Uterus (tissue), 4 donors: Measurements from ENCODE around the gene RAE1. TPM values are rescaled to one million over a fixed set of nuclear protein-coding genes. Genes with fewer than 3 reads are reported as not detected.

ENCODE experiments used
- DNase-seq, 2 donors: peaks; one replicate each; pipeline ENCODE4 v3.0.0-alpha.2; 2019 to 2020
- H3K27ac ChIP-seq, 2 donors: fragments of 200-600 bp; sonication (generic); 1 replicate in 1 of 2; 2 replicates in 1 of 2; pipeline ENCODE4 v1.5.1; 2016 to 2018
- H3K27me3 ChIP-seq, 2 donors: fragments of 200-600 bp; sonication (generic); one replicate each; pipeline ENCODE4 v1.5.1; 2018 to 2019; ENCODE audit warnings: control low read depth in 1 of 2
- H3K36me3 ChIP-seq, 2 donors: fragments of 200-600 bp; sonication (generic); one replicate each; pipeline ENCODE4 v1.5.1; 2019; ENCODE audit warnings: control low read depth in 1 of 2
- H3K4me1 ChIP-seq, 2 donors: fragments of 200-600 bp; sonication (generic); one replicate each; pipeline ENCODE4 v1.5.1; 2018 to 2019; ENCODE audit warnings: control low read depth in 1 of 2
- H3K4me3 ChIP-seq, 2 donors: fragments of 200-600 bp; sonication (generic); 1 replicate in 1 of 2; 2 replicates in 1 of 2; pipeline ENCODE4 v1.5.1; 2018 to 2019; ENCODE audit warnings: mild to moderate bottlenecking in 1 of 2
- H3K9me3 ChIP-seq, 2 donors: fragments of 200-600 bp; sonication (generic); one replicate each; pipeline ENCODE4 v1.5.1; 2019; ENCODE audit warnings: control low read depth in 1 of 2
- CTCF ChIP-seq, 4 experiments: fragments of 200-600 bp in 2 of 4; fragments of 450-650 bp in 2 of 4; sonication (generic) in 2 of 4; IDR thresholded peaks; one replicate each; pipeline ENCODE4 v1.5.1; 2016 to 2019; ENCODE audit warnings: antibody characterized with exemption in 4 of 4, mild to moderate bottlenecking in 2 of 4, moderate library complexity in 1 of 4
- POLR2A ChIP-seq, 2 donors: fragments of 450-650 bp; IDR thresholded peaks; one replicate each; pipeline ENCODE4 v1.6.1; 2016; ENCODE audit warnings: antibody characterized with exemption in 2 of 2, mild to moderate bottlenecking in 1 of 2, moderate library complexity in 1 of 2
- intact Hi-C: fragments of 100-400 bp; cut with DNase I; formaldehyde crosslinking; loops from one replicate; pipeline ENCODE4 v1.15.1; 2023; ENCODE audit warnings: low total_unique reads
- total RNA-seq, 4 donors: library from RNA; depleted of rRNA in 3 of 4; stranded (reverse); fragments of >200 nt in 3 of 4; gene quantifications; one replicate each; pipeline versions ENCODE4 v1.1.0 to v1.2.4, GENCODE V29; 2014 to 2023
- donor health status: DM: yes; HTN: yes; CAD: no.

RAE1 gene
- total RNA-seq, 4 donors from 2014 or later, result 23.4 to 72.0 (median 36.0) TPM

GRCh38 chr20:57409316-57409671, 58.2 kb downstream of the RAE1 start:
- no peaks in the 10 kb centered on the region for H3K27me3 ChIP-seq
- no peak overlapping the region for H3K4me3 ChIP-seq
- intact Hi-C loops, result no loop called here
- H3K9me3 ChIP-seq, result no peaks in the 10 kb centered on the region
- no peaks in the 10 kb centered on the region for H3K4me1 ChIP-seq
- DNase-seq, result no peak
- H3K27ac ChIP-seq, result peak overlapping the region in 1 of 2 donors; percentile 31
- TF ChIP-seq POLR2A (IDR thresholded peaks at IDR 0.05), result no peak
- no peak for TF ChIP-seq CTCF (IDR thresholded peaks at IDR 0.05)
- no peaks in the 10 kb centered on the region for H3K36me3 ChIP-seq

GRCh38 chr20:57409672-57410397, 58.8 kb downstream of the RAE1 start:
- no peak for DNase-seq
- Histone ChIP-seq H3K36me3 (no peaks in the 10 kb centered on the region), H3K27ac (peak overlapping the region in 1 of 2 donors; percentile 31), H3K27me3 (no peaks in the 10 kb centered on the region), H3K4me1 (peaks cover 0 to 2% of the 10 kb centered on the region in 2 donors), H3K4me3 (no peak overlapping the region), H3K9me3 (no peaks in the 10 kb centered on the region)
- intact Hi-C loops, result no loop called here
- TF ChIP-seq CTCF (IDR thresholded peaks at IDR 0.05) (no peak), POLR2A (IDR thresholded peaks at IDR 0.05) (no peak)

- DNase-seq, result no peak
- intact Hi-C loops, result no loop called here
- H3K4me1 ChIP-seq, result peaks cover 0 to 6% of the 10 kb centered on the region in 2 donors
- no peak overlapping the region for H3K4me3 ChIP-seq
- no peak for TF ChIP-seq POLR2A (IDR thresholded peaks at IDR 0.05)
- no peak for TF ChIP-seq CTCF (IDR thresholded peaks at IDR 0.05)
- H3K36me3 ChIP-seq, result no peaks in the 10 kb centered on the region
- H3K9me3 ChIP-seq, result no peaks in the 10 kb centered on the region
- H3K27me3 ChIP-seq, result no peaks in the 10 kb centered on the region
- peak overlapping the region in 1 of 2 donors; percentile 31 for H3K27ac ChIP-seq
Observed at GRCh38 chr20:57410398-57410920, 59.4 kb downstream of the RAE1 start.

- peaks cover 0 to 6% of the 10 kb centered on the region in 2 donors for H3K4me1 ChIP-seq
- intact Hi-C loops, result no loop called here
- H3K4me3 ChIP-seq, result no peak overlapping the region
- H3K27ac ChIP-seq, result no peak overlapping the region
- H3K27me3 ChIP-seq, result no peaks in the 10 kb centered on the region
- no peak for TF ChIP-seq CTCF (IDR thresholded peaks at IDR 0.05)
- TF ChIP-seq POLR2A (IDR thresholded peaks at IDR 0.05), result no peak
- DNase-seq, result no peak
- H3K36me3 ChIP-seq, result no peaks in the 10 kb centered on the region
- no peaks in the 10 kb centered on the region for H3K9me3 ChIP-seq
Observed at GRCh38 chr20:57410924-57411323, 59.9 kb downstream of the RAE1 start.

GRCh38 chr20:57411406-57412283, 60.6 kb downstream of the RAE1 start:
- Histone ChIP-seq H3K4me1 (peaks cover 0 to 6% of the 10 kb centered on the region in 2 donors), H3K27ac (no peak overlapping the region), H3K36me3 (no peaks in the 10 kb centered on the region), H3K27me3 (no peaks in the 10 kb centered on the region), H3K9me3 (no peaks in the 10 kb centered on the region), H3K4me3 (no peak overlapping the region)
- TF ChIP-seq CTCF (IDR thresholded peaks at IDR 0.05), result no peak
- no peak for TF ChIP-seq POLR2A (IDR thresholded peaks at IDR 0.05)
- intact Hi-C loops, result no loop called here
- no peak for DNase-seq
